Stimulated activated CD4-positive, alpha-beta T cell treated with anti-CD3 and anti-CD28 coated beads, TNF-alpha, amount 100 ng/mL, for 1 hour (primary cell): ENCODE results near the gene FOXE1.

Source experiments
- DNase-seq, 3 donors: peaks; one replicate each; pipeline ENCODE4 v3.0.0-alpha.2; 2020; ENCODE audit warnings: low read depth in 3 of 3, low spot score in 1 of 3

The FOXE1 gene

DNA sequence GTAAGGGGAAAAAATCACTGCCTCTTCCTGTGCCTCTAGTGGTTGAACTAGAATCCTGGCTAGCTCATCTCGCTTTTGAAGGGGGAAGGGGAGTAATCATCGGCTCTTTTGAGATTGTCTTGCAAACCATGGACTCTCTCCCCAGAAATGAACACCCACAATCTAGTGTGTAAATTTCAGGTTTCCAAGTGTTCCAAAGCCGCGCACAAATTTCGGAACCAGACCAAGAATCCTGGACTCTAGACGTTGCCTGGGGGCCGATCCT lies 4.9 kb upstream of the FOXE1 start:
- DNase-seq = no peak

DNA sequence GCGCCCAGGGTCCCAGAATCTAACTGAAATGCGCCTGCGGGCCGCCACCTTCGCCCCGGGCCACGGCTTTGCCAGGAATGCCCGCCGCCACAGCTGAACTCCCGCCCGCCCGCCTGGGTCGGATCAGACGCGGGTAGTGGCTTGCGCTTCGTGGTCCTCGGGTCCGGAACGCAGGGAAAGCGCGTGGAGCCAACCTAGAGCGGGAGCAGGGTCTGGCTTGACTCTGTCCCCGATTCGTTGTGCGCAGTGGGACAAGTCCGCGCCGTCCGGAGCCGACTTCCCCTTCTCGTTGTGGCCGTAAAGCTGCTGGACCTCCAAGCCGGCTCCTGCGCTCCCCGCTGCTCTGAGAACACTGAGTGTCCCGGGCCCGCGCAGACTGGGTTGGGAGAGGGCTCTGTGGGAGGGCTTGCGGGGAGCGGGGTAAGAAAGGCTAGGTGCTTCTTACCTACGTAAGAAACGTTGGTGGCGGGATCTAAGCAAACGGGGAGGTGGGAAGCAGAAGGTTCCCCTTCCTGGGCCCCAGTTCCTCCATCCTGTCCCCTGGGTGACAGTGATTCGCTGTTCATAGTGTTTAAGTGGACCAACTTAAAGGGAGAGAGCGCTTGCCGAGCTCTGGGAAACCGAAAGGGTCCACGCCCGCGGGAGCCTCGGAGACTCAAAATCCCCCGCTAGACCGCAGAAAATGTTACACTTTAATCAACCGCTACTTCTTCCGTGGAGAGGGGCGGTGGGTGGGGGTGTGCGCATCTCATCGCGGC lies 4.4 kb upstream of the FOXE1 start:
- no peak for DNase-seq

DNA sequence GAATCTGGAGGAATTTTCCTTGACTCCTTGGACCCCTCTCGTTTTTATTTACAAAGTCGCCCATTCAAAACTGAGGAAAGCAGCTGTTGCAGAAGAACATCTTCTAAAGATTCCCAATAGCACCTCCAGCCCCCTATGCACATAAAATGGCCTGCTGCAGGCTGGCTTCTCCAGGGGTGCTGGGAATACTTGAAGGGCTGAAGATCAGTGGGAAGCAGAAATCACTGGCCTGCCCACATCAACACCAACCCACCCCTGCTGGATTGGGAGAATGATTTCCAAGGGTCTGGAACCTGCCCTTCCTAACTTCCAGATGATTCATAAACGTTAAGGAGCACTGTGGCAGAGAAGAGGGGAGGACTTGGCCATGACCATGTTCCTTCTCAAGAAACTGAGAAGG lies 3.0 kb upstream of the FOXE1 start:
- no peak for DNase-seq

DNA sequence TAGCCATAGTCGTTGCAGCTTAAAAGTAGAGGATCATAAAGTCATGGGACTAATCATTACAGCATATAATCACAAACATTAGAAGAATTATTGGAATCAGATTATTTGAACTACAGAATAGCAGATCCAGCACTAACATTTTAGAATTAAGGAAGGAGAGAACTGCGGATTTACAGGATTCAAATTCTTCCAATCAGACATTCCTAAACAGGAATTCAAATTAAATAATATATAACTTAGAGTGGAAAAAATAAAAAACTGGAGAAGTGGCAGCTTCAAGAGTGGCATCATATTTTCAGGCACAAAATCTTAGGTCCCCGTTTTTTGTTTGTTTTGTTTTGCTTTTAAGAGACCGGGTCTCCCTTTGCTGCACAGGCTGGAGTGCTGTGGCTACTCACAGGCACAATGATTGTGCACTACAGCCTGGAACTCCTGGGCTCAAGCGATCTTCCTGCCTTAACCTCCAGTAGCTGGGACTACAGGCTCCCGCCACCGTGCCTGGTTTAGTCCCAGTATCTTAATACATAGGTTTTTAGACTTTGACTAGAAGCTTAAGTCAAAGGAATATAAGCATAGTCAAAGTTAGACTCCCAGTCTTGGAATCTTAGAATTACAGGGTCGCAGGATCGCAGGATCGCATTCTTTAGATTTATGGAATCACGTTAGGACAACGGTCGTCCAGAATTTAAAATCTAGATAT lies 2.1 kb upstream of the FOXE1 start:
- DNase-seq = no peak

DNA sequence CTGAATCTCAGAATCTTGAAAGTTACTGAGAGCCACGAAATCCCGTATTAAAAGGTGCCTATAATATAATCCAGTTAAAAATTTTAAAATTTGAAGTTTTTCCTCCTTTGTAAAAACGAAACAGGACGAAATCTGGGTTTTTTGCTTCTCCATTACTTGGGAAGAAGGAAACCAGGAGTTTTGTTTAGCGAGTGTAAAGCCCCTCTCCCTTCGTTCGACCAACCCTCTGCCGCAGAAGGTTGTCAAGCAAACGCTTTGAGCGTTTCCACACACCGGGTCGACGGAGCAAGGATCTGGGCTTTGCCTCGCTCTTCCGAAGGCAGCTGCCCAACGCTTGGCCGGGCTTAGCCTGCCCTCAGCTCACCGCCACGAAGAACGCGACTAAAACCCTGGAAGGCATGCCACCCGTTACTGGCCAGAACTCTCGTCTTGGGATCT lies 1.6 kb upstream of the FOXE1 start:
- DNase-seq = no peak

DNA sequence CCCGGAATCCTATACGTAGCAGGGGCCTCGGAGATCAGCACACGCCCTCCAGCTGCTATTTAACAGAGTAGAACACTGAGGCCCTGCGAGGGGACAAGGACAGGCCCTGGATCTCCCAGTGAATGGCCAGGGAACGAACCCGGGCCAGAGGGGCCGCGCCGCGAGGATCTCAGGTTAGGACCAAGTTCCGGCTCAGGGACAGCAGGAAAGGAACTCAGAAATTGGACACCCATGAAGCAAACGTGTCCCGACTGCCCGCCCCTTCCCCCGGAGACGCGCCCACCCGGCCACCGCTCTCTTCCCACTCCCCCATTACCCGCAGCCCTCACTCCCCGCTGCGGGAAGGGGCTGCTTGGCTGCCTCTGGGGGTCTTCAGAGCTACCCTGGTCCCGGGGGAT lies 1.0 kb upstream of the FOXE1 start:
- DNase-seq = no peak

DNA sequence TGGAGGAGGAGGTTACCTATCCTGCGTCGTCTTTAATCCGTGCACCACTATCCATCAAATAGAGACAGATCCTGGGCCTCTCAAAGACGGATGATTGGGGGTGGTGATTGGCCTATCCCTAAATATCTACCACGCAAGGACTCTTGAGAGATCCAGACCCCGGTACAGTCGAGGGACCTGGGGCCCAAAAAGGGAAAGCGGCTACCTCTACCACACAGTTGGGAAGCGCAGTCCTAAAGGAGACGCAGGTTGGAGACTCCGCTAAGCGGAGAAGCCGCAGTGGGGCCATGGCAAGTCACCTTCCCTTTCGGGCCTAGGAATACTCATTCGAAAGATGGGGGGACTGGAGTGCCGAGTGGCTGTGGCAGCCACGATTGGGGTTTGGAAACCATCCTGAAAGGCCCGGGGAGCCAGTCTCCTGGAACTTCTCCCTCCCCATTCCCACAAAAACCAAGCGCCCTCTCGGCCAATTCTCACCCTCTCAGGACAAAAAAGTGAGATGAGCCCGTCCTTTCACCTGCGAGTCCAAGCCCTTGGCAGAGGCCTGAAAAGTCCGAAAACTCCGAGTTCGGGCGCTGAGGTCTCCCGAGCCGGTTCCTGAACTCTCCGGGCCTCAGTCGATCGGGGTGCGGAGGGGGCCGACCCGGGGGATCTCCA lies 499 bp upstream of the FOXE1 start:
- DNase-seq = no peak

DNA sequence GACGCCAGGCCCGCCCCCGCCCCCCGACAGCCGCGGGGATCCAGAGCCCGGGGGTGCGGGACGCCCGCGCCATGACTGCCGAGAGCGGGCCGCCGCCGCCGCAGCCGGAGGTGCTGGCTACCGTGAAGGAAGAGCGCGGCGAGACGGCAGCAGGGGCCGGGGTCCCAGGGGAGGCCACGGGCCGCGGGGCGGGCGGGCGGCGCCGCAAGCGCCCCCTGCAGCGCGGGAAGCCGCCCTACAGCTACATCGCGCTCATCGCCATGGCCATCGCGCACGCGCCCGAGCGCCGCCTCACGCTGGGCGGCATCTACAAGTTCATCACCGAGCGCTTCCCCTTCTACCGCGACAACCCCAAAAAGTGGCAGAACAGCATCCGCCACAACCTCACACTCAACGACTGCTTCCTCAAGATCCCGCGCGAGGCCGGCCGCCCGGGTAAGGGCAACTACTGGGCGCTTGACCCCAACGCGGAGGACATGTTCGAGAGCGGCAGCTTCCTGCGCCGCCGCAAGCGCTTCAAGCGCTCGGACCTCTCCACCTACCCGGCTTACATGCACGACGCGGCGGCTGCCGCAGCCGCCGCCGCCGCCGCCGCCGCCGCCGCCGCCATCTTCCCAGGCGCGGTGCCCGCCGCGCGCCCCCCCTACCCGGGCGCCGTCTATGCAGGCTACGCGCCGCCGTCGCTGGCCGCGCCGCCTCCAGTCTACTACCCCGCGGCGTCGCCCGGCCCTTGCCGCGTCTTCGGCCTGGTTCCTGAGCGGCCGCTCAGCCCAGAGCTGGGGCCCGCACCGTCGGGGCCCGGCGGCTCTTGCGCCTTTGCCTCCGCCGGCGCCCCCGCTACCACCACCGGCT lies 1.0 kb downstream of the FOXE1 start:
- no peak for DNase-seq

DNA sequence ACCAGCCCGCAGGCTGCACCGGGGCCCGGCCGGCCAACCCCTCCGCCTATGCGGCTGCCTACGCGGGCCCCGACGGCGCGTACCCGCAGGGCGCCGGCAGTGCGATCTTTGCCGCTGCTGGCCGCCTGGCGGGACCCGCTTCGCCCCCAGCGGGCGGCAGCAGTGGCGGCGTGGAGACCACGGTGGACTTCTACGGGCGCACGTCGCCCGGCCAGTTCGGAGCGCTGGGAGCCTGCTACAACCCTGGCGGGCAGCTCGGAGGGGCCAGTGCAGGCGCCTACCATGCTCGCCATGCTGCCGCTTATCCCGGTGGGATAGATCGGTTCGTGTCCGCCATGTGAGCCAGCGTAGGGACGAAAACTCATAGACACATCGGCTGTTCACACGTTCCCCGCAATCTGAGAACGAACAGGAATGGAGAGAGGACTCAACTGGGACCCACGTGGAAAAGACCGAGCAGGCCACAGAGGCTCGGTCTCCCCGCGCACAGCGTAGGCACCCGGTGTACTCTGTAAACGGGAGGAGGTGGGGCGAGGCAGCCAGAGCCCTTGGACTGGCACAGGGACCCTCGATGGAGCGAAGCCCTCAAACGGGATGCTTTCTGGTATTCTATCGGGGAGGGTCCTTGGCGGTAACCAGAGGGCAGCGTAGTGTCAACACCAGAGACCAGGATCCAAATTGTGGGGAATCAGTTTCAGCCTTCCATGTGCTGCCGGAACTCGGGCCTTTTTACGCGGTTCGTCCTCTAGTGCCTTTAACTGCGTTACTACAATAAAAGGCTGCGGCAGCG lies 1.9 kb downstream of the FOXE1 start:
- DNase-seq = no peak

DNA sequence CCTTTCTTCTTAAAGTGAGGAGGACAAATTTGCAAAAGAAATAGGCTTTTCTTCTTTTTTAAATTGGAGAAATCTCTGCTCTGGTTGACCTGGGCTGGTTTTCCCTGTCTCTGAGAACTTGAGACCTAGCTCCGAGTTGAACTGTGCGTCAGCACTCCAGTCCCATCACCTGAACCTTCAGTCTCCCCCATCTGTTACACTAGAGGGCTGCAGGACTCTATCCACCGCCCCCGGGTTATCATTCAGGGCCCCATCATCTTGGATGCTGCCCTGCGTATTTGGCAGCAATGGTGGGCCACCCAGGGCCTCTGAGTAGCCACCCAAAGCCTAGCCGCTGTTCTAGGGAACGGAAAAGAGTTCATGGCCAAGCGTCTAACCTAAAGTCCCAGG lies 2.5 kb downstream of the FOXE1 start:
- no peak for DNase-seq

DNA sequence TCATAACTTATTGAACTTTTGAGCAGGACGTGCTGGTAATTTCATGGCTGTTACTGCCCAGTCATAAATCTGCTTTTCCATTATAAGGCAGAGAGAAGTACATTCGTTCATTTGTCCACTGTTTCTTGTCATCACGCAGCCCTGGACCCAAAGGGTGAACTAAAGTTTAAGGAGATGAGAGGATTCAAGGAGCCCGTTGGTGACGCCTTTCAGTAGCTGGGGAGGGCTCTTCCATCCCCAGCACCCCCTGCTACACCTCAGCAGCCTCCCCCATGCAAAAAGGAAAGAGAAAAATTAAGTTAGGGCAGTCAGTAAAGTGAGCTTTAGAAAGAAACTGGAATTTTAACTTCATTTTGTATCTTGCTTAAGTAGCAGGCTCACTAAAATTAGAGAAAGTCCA lies 2.9 kb downstream of the FOXE1 start:
- DNase-seq = no peak

DNA sequence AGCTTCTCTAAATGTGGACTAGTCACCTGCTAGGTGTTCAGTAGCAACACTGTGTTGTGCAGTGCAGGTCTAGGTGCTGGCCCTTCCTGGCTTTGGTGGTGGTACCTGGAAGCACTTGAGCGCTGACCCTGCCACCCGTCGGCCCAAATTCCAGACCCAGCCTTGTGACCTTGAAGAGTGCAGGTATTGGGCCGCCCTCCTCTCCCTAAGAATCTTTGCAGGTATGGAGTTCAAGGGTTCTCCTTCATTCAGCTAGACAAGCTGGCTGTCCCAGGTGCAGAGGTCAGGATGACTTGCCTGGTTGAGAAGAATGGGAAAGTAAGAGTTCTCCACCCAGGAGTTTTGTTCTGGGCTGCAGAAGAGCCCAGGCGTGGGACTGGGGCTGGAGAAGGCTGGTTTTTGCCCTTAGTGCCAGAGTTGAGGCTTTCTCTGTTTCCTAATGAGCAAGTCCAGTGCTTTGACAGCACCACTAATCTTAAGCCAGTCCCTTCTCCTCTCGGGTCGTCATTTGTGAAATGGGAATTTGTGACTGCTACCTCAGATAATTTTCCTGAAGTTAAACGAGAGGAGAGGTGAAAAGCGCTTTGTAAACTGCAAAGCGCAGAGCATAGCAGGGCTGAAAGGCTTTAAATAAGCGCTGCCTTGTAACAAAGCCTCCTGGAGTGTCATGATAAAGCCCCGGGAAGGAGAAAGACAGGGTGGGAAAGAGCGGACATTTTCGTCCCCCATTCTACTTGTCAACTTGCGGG lies 4.0 kb downstream of the FOXE1 start:
- DNase-seq = no peak

DNA sequence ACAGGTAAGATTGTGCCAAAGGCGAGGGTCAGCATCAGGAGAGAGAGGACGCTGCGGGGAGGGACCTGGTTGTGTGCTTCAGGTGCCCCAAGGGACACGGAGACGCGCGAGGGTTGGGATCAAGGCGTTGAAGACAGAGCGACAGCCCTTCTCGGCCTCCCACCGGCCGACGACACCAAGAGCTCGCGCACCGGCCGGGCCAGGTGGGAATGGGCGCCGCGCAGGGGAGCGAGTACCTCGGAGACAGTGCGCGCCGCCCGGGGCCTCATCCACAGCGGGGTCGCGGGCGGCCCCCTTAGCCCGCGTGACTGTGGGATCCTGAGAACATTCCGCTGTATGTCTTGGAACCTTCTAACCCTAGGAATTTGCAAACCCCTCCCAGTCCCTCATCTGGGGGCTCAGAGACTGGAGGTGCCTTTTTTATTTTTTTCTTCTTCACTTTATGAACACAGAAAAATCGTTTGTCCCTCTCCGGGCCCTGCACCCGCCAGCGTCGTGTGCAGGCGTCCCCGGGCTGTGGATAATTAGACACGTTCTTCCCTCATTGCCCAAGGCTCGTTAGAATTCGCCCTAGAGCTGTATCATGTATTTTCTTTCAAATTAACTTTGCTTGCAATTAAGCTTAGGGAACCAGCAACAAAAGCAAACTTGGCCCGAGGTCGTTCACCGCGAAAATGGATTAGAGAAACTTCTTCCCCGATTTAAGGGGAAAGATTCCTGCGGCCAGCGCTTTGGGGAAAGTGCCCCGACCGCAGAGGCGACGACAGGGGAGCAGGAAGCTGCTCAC lies 4.8 kb downstream of the FOXE1 start:
- DNase-seq = no peak

DNA sequence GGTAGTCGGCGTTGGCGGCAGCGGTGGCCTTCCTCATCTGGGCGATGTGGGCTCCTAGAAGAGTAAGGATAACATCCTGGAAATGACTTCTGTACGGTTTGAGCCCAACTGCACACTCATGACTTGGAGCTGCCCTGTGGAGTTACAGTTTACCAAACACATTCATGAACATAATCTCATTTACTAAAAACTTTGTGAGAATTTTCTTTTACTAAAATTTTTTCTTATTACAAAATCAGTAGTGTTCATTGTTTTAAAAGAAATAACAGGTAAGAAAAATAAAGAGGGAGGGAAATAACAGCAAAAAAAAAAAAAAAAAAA lies 5.3 kb downstream of the FOXE1 start:
- no peak for DNase-seq

DNA sequence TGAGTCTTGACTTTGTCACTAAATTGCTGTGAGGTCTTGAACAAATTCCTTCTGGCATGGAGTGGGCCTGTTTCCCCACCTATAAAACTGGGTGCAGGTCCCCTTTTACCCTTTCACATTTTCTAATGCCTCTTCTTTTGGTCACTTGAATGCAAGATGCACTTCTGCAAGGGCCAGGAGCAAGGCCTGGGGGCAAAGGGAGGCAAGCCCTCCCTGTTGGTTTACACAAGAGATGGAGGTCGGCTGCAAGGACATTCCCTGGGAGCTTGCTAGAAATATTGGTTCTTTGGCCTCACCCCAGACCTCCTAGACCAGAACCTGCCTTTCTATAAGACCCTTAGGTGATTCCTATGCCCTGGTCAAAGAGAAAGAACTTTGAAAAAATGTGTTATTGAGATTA lies 5.8 kb downstream of the FOXE1 start:
- no peak for DNase-seq

DNA sequence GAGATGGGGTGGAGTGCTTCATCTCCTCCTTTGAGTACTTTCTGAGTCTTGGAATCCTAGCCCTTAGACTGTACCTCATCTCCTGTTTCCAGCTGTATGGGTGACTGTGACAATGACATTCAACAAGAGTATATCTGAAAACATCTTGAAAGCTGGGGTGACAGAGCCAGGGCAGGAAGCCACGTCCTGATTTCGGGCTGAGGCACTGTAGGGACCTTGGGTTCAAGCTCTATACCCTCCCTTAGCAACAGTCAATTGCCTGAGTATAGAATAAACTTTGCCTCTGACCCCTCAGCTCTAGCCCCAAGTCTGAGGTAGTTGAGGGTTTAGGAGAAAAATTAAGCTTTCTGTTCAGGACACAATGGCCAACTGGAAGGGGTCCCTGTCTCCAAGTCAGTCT lies 6.3 kb downstream of the FOXE1 start:
- DNase-seq = no peak

DNA sequence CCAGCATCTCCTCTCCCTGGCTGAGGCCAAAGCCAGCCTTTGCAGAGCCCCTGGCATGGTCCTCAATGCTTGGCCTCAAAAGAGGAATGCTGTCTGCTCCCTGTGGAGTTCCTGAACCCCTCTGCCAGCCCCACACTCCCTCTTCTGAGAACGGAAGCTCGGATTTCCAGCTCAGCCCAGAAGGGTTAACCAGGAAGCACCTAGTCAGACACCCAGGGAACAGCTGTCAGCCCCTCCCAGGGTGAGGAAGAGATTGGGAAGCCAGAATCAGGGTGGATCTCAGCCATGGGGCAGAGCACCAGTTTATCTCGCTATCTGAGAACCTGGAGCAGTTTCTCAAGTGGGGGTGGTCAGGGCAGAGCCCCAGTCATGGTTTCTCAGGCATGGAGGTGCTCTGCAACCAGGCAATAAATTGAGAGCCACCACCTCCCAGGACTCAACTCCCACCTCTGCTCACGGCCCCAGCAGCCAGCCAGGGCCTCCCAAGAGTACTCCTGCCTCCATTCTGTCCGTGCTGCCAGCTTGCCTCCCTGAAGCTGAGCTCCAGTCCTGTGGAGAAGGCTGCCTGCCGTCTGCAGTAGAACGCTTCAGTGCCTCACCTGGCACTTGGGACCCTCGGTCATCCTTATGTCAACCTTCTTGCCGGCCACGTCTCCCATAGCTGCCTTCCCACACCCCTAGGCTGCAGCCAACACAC lies 7.6 kb downstream of the FOXE1 start:
- no peak for DNase-seq

DNA sequence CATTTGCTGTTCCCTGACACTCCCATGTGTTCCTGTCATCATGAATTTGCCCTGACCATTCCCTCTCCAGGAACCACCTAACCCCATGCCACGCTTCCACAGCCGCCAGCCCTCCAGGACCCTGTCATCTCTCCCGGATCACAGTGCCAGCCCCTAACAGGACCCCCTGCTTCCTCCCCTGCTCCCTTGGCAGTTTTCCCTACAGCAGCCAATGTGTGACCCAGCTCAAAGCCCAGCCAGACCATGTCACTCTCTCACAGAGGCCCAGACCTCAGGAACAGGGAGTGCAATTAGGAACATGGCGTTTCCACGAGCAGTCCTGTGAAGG lies 8.1 kb downstream of the FOXE1 start:
- DNase-seq = no peak

DNA sequence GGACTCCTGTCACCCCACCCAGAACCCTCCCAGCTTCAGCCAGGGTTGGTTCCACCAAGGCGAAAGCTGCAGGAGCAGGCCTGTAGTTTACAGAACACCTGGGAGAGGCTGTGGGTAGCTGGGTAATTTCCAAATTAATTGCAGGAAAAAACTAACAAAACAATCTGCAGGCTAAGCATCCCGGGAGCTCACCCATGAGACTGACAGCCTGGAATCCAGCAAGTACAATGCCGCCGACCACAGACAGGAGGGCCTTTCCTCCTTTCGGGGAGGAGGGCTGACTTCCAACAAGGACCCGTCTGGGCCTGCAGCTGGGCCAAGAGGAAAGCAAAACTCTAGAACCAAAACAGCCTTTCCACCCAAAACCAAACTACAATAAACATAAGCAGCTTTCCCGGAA lies 10.3 kb downstream of the FOXE1 start:
- DNase-seq = no peak
